GM21381 (cell line): ENCODE data around the gene PLPP3.
"Not testable (repeated sequence)": the region's sequence is repeated elsewhere in the genome, so short reads cannot be mapped to it uniquely, and the experiment has no call there.

ENCODE experiments used
- ATAC-seq: cut with Tn5 transposase; IDR thresholded peaks from one replicate; pipeline ENCODE4 v1.9.1; 2021; ENCODE audit warnings: mild to moderate bottlenecking, moderate library complexity; ENCODE audit not compliant: unreplicated experiment

PLPP3 gene

DNA sequence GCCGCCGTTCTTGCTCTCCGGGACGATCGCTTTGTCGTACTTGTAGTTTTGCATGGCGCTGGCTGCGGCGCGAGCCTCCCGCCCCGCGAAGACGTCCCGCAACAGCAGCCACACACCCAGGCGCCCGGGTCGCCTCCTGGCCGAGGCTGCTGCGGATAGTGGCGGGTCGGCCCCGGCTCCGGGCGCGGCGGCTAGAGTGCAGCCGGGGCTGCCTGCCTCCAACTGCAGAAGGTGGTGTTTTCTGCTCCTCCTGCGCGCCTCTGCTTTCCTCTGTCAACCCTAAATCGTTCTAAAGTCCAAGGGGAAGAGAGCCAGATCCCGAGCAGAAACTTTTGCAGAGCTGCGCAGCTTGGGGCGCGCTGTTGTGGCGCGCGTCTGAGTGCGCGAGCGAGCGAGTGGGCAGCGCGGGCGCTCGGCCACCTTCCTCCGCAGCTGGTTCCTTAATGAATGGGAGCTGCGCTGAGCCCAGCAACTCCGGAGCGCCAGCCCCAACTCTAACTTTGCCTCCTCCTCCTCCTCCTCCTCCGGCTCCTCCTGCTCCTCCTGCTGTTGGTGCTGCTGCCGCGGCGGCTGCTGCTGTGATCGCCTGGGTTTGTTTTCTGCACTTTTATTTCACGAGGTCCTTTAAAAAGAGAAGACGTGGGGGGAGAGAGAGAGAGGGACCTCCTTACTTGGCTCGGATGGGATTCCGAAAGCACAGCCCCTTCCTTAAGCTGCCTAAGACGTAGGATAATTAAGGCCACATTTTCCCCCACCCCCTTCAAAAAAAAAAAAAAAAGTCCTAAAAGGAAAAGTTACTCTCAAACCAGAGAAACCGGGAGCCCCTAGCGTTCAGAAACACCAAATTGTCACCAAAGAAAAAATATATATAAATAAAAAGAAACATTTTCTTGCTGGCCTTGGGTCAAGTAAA is at the start of gene PLPP3:
Gene PLPP3, minus strand, starts transcription at position 601 of the 913 bp plus-strand sequence. Its CDS starts 547 bp downstream, at position 54.
- no peak for ATAC-seq

DNA sequence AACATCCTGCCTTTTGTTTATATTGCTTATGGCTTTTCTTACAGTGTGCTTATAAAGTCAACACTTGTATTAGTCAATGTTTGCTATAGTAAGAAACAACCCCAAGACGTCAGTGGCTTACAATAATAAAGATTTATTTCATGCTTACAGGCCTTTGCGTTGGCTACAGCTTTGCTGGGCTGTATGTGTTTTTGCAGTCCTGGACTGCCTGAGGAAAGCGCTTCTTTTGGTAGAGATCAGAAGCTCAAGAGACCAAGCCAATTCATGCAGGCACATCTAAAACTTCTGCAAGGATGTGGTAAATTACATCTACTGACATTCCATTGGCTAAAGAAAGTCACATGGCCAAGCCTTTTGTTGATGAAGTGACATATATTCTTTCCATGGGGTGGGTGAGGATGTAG is 48.3 kb upstream of the PLPP3 start:
- no peak for ATAC-seq

DNA sequence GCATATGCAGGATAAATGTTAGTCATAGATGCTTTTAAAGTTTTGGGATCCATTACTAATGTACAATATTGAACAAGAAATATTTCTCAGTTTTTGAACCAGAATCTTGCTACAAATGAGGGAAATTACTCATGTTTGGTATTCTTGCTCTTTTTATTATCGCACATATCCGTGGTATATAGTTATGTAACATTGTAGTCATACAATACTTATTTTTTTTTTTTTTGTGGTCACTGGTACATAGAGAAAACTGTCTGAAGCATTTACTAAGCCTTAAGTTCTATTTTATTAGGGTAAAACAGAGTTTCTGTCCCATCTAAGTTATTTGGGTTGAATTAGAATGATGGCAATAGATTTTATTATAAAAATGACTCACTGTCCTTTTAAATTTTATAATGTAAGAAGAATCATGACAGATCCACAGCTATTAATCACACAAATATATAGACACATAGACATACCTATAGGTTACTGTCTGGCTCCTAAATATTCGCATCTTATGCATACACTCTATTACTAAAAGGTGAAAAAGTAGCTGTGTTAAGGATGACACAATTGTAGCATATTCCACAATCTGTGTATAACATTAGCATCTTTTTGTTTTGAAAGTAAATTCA is 47.8 kb upstream of the PLPP3 start:
- ATAC-seq, result no peak

DNA sequence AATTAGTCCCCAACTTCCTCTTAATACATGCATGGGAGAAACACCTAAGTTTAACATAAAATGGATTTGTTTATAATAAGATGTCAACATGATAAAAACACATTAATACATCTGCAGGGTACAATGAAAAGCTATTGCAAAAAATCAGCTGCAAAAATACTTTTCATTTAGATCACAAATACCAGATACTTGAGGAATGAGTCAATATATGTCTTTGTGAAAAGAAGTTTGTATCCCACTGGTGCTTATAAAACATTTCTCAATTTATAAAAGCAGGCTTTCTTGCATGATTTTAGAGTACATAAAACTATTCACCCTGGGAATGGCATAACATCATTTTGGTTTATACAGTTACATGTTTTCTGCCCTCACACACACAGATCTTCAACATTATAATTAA is 47.2 kb upstream of the PLPP3 start:
- ATAC-seq, result no peak

DNA sequence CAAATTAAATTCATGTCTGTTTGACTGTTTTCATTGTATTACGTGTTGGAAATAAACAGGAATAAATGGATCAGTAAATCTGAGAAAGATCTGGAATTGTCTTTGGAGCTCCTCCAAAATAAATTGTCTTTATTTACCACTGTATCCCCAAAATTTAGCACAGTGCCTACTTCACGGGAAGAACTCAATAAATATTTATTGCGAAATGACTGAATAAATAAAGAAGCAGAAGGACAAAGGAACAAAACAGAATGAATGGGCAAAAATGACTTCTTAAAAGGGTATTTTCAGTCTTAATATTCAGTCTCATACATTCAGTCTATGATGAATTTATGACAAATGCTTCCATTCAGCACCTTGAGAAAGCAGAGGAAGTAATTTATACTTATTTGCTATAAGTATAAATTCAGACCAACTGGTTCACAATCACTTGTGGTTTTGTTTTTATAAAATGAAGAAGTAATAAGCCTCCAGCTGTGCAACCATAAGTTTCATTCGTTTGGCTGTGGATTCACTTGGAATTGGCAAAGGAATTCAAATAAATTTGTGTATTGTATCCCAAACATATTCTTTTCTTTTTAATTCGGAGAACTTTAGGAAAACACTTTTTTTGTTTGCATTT is 46.6 kb upstream of the PLPP3 start:
- ATAC-seq, result no peak

DNA sequence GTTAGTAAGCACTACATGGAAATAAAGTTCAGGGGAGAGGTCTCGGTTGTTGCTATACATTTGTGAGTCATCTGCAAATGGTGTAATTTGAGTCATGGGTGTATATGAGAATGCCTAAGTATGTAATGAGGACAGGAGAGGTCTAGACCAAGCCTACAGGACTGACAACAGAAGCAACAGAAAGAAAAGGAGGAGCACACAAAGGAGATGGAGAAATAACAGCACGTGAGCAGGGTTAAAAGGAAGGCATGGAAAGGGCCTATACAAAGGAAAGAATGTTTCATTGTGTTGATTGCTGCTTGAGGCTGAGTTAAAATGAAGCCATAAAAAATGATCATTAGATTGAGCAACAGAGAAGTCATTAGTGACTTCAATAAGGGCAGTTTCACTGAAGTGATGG is 37.8 kb upstream of the PLPP3 start:
- no peak for ATAC-seq

DNA sequence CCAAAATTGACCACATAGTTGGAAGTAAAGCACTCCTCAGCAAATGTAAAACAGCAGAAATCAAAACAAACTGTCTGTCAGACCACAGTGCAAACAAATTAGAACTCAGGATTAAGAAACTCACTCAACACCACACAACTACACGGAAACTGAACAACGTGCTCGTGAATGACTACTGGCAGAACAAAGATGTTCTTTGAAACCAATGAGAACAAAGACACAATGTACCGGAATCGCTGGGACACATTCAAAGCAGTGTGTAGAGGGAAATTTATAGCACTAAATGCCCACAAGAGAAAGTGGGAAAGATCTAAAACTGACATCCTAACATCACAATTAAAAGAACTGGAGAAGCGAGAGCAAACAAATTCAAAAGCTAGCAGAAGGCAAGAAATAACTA is 31.4 kb upstream of the PLPP3 start:
- ATAC-seq, result not testable (repeated sequence)

DNA sequence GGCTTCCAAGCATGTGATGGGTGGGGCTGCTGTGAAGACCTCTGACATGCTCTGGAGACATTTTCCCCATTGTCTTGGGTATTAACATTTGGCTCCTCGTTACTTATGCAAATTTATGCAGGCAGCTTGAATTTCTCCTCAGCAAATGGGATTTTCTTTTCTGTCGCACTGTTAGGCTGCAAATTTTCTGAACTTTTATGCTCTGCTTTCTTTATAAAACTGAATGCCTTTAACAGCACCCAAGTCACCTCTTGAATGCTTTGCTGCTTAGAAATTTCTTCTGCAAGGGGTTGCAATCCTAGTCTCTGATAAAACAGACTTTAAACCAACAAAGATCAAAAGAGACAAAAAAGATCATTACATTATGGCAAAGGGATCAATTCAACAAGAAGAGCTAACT is 30.7 kb upstream of the PLPP3 start:
- ATAC-seq, result not testable (repeated sequence)

DNA sequence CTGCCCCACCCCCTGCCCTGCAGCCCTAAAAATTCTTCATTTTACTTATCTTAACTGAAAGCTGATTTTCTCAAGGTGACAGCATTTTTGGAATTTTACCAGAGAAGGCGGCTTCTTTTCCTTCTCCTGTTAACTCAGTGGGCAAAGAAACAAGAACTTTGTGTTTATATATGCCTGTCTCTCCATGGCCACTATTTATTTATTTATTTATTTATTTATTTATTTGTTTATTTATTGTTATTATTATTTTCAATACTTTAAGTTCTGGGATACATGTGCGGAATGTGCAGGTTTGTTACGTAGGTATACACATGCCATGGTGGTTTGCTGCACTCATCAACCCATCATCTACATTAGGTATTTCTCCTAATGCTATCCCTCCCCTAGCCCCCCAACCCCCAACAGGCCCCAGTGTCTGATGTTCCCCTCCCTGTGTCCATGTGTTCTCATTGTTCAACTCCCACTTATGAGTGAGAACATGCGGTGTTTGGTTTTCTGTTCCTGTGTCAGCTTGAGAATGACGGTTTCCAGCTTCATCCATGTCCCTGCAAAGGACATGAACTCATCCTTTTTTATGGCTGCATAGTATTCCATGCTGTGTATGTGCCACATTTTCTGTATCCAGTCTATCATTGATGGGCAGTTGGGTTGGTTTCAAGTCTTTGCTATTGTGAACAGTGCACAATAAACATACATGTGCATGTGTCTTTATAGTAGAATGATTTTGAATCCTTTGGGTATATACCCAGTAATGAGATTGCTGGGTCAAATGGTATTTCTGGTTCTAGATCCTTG is 16.2 kb upstream of the PLPP3 start:
- not testable (repeated sequence) for ATAC-seq

DNA sequence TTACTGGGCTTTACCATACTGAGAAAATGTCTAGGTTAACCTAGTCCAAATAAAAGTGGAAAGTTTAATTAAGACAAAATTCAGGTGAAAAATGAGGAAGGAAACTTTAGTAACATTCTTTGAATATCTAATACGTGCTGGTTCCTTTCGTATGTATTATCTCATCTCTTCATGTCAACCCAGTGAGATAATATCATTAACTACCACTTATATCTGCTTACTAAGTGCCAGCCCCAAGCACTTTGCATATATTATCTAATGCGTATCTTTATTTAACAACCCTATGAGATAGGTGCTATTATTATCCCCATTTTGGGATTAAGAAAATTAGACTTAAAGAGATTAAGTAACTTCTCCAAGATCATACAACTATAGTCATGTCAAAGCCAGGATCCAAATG is 12.5 kb upstream of the PLPP3 start:
- ATAC-seq, result no peak

DNA sequence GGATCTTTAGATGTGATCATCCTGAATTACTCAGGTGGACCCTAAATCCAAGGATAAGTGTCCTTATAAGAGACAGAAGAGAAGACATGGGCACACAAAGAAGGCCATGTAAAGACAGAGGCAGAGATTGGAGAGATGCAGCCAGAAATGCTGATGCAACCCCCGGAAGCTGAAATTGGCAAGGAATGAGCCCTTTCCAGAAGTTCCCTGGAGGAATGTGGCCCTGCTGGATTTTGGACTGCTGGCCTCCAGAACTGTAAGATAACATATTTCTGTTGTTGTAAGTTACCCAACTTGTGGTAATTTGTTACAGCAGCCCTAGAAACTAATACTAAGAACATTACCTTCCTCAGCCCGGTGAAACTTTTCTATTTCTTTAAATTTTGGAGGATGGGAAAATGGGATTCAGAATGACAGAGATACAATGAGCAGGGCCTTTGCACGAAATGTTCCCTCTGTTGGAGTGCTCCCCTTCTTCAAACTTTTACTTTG is 11.2 kb upstream of the PLPP3 start:
- no peak for ATAC-seq

DNA sequence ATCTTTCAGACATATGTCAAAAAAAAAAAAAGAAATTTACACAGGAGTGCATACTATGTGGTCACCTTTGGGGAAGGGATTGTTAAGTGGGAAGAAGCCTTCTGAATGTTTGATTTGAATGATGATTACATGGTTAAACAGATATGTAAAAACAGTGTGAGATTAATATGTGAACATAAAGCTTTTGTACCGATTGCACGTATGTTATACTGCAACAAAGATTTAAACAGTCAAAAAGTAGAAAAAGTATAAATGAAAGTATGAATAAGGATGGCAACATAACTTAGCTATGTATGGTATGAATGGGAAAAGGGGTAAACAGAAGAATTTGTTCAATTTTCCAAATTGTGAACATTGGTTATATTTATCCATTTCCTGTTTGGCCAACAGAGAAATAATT is 10.0 kb upstream of the PLPP3 start:
- no peak for ATAC-seq

DNA sequence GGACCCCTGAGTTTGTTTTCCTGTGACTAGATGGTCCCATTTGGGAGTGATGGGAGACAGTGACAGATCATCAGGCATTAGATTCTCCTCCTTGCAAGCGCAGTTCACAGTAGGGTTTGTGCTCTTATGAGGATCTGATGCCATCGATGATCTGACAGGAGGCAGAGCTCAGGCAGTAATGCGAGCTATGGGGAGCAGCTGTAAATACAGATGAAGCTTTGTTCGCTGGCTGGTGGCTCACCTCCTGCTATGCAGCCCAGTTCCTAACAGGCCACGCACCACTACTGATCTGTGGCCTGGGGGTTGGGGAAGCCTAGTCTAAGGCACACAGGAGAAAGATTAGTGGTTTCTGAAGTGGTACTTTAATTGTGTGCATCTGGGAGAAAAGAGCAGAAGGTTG is 7.1 kb upstream of the PLPP3 start:
- ATAC-seq, result no peak

DNA sequence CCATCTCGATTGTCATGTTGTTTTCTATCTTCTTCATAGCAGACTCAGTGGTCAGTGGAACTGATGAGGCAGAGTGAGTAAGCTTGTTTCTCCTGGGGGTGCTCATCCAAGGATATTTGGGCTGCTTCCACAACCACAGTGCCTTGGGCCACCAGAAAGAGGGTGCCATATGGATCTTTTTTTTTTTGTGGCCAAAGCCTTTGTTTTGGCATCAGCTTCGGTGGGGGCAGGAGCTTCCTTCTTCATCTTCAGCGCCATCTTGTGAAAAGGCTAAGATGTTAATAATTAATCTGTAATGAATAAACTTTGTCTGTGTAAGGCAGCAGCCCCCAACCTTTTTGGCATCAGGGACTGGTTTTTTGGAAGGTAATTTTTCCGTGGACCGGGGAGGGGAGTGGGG is 6.6 kb upstream of the PLPP3 start:
- no peak for ATAC-seq

DNA sequence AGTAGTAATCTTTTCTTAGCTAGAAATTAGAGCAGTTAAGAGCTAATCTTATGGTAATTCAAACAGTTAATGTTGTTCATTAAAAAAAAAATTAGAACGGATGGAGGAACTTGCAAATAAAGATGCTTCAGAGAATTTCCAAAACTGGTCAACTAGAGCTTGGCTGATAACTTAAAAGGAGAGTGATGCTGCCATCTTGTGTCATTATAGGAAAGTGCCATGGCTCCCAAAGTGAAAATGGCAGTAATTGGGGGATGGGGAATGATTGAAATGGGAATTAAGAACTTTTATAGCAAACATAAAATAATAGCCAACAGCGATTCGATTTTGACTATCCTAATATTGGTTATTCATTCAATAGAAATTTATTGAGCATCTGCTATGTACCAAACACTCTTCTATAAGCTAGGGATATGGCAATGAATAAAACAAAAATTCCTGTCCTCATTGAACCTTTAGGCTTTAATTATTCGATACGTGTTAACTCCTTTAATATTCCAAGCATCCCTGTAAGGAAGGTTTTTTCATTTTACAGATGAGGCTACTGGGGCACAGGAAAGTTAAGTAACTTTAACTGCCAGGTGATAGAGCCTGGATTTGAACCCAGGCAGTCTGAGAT is 5.7 kb upstream of the PLPP3 start:
- ATAC-seq, result peak; percentile 61

DNA sequence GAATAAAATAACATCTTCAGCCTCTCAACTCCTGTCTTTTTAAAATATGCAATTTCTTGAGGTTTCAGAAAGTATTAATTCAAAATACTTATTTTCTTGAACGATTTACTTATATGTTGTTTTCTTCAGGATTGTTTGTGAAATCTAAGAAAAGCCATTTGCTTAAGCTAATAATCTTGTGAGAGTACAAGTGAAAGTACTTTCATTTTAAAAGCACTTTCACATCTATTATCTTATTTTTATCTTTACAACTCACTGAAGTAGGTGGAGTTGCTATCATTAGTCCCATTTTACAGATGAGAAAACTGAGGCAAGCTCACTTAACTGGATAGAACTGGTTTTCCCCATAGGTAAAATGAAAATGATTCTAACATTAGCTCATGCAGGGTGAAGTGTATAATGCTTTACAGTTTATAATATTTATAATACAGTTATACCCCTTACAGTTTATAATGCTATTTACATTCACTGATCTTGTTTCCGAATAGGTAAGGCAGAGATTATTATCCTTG is 4.7 kb upstream of the PLPP3 start:
- ATAC-seq, result no peak

DNA sequence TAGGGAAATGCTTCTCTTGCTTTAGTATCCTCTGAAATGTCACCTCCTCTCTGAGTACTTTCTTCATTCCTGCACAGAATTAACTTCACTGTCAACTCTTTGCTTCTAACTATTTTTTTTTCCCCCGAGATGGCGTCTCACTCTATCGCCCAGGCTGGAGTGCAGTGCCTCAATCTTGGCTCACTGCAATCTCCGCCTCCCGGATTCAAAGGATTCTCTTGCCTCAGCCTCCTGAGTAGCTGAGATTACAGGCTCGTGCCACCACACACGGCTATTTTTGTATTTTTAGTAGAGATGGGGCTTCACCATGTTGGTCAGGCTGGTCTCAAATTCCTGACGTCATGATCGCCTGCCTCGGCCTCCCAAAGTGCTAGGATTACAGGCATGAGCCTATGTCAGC is 1.4 kb upstream of the PLPP3 start:
- ATAC-seq, result no peak

DNA sequence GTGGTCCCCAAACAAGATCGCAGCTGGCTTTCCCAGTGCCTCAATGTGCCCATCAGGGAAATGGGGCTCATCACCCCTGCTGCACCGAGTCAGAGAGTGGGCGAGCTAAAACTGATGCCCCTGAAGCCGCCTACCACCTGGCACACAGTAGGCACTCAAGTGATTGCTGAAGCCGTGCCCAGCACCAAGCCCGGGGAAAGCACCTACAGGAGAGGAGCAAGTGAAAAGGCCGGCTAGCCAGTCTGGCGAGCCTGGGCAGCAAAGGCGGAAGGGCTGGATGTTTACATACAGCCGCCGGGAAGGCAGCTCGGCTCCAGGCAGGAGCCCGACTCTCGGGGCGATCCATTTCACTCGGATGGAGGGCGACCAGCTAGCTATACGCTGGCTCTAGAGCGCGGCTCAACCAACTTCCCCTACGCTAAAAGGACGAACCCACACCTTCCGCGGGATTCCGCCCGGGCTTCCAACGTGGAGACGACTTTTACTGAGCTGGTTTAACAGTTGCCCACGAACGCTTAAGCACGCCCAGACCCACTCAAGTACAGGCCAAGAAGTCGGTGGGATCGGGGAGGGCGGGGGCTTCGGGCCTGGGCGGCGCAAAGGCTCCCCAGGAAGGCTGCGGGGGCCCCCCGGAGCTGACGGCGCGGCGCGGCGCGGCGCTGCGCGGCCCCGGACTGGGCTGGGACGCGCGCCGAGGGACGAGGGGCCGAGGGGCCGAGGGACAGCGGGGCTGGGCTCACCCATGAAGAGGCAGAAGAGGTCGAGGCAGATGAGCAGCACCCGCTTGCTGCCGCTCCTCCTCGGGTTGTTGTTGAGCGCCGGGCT is 1.0 kb downstream of the PLPP3 start:
- ATAC-seq, result no peak

DNA sequence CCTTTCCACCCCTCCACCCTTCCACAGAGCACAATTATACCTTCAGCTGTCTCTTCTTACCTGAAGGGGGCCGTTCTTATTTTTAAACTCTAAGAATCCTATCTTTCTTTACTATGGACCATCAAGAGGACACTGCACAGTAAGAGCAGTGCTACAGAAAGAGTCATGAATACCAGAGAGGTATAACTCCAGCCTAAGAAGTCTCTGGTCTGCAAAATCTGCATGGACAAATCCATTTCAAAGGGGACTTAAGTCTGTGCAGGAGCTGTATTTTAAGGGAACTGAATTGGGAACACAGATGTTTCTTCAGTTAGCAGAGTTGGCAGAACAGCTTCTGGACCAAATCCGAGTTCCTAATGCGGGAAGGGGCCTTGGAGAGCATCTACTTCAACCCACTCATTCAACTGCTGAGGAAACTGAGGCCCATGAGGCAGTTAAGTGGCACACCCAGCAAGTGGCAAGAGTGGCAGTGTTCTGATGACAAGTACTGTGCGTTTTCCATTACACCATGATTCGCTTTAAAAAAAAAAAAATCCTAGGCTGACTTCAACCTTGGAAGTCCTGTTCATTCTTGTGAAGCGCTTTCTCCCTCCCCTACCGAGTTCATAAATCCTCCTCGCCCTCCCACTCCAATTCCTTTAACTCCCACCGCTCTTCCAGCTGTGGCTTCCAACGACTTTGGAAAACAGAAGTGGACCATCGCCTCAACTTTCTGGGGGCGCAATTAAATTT is 1.8 kb downstream of the PLPP3 start:
- ATAC-seq, result no peak
